Loucy (cell line): Measurements from ENCODE around the gene CNTN1.

Experiments
- H2AFZ ChIP-seq: fragments of 200-600 bp; sonication (generic); 2 replicates; pipeline ENCODE4 v1.6.0; 2016; ENCODE audit warnings: antibody characterized with exemption, mild to moderate bottlenecking, low read length, moderate library complexity
- H3F3A ChIP-seq: fragments of 200-600 bp; 2 replicates; pipeline ENCODE4 v1.6.0; 2016; ENCODE audit warnings: antibody characterized with exemption, low read depth, mild to moderate bottlenecking
- H3K27me3 ChIP-seq: fragments of 200-600 bp; sonication (generic); 2 replicates; pipeline ENCODE4 v1.6.1; 2014; ENCODE audit warnings: low read length, mild to moderate bottlenecking; ENCODE audit not compliant: insufficient read depth, poor library complexity, severe bottlenecking
- H3K36me3 ChIP-seq: fragments of 200-600 bp; sonication (generic); 2 replicates; pipeline ENCODE4 v1.6.1; 2016; ENCODE audit warnings: low read length; ENCODE audit not compliant: insufficient read depth
- H3K4me1 ChIP-seq: fragments of 200-600 bp; sonication (generic); 2 replicates; pipeline ENCODE4 v1.5.1; 2014; ENCODE audit warnings: low read length, mild to moderate bottlenecking; ENCODE audit not compliant: insufficient read depth, poor library complexity, severe bottlenecking
- H3K4me2 ChIP-seq: fragments of 200-600 bp; sonication (generic); 2 replicates; pipeline ENCODE4 v1.6.0; 2014; ENCODE audit warnings: antibody characterized with exemption, low read length, low read depth, mild to moderate bottlenecking; ENCODE audit not compliant: poor library complexity, severe bottlenecking
- H3K4me3 ChIP-seq: fragments of 200-600 bp; sonication (generic); 2 replicates; pipeline ENCODE4 v1.5.1; 2014; ENCODE audit warnings: low read length, mild to moderate bottlenecking, mixed read lengths; ENCODE audit not compliant: poor library complexity, severe bottlenecking
- H3K79me2 ChIP-seq: fragments of 200-600 bp; sonication (generic); 2 replicates; pipeline ENCODE4 v1.6.1; 2014; ENCODE audit warnings: low read length; ENCODE audit not compliant: insufficient read depth
- H3K9ac ChIP-seq: fragments of 200-600 bp; sonication (generic); 2 replicates; pipeline ENCODE4 v1.6.0; 2014; ENCODE audit warnings: mild to moderate bottlenecking, low read depth, low read length, moderate library complexity; ENCODE audit not compliant: poor library complexity, severe bottlenecking
- H3K9me2 ChIP-seq: fragments of 200-600 bp; sonication (generic); replicated peaks from 2 replicates; pipeline ENCODE4 v1.6.1; 2016; ENCODE audit warnings: low read depth, low read length, mixed read lengths
- H3K9me3 ChIP-seq: fragments of 200-600 bp; sonication (generic); 2 replicates; pipeline ENCODE4 v1.6.1; 2014; ENCODE audit warnings: mild to moderate bottlenecking, antibody characterized with exemption, low read length, low read depth; ENCODE audit not compliant: insufficient read depth
- H4K20me1 ChIP-seq: fragments of 200-600 bp; sonication (generic); 2 replicates; pipeline ENCODE4 v1.6.0; 2014; ENCODE audit warnings: antibody characterized with exemption, low read length, mild to moderate bottlenecking; ENCODE audit not compliant: insufficient read depth, poor library complexity, severe bottlenecking
- EZH2phosphoT487 ChIP-seq: fragments of 200-600 bp; IDR thresholded peaks from 2 replicates; pipeline ENCODE4 v1.6.1; 2018; ENCODE audit warnings: antibody characterized with exemption, mild to moderate bottlenecking, moderate library complexity, borderline replicate concordance
- TF ChIP-seq, protein P1 (sequence below): fragments of 200-600 bp; sonication (generic); conservative IDR thresholded peaks from 2 replicates; pipeline ENCODE4 v1.5.1; 2014; ENCODE audit warnings: mild to moderate bottlenecking, antibody characterized with exemption, low read length

Gene CNTN1

DNA sequence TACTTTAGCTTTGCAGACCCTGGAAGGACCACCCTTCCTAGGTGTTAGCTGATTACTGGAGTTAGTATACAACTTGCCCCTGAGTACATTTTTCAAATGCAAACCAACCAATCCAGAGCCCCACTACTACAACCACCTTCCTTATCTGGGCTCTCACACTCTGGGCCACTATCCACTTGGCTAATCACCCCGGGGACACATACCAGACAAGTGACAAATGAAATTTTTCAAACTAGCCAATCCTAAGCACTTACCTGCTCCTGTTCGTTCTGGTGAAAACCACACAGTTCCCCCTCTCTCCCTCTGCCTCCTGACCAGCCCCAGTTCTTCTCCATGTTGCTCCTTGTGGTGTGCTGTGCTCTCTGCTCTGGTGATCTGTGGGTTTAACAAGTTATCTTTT is 140.4 kb downstream of the CNTN1 start:
- H3K9ac ChIP-seq, result no peak overlapping the region
- H3K4me3 ChIP-seq, result no peak overlapping the region
- H3K4me2 ChIP-seq, result no peak overlapping the region
- TF ChIP-seq, protein P1, sequence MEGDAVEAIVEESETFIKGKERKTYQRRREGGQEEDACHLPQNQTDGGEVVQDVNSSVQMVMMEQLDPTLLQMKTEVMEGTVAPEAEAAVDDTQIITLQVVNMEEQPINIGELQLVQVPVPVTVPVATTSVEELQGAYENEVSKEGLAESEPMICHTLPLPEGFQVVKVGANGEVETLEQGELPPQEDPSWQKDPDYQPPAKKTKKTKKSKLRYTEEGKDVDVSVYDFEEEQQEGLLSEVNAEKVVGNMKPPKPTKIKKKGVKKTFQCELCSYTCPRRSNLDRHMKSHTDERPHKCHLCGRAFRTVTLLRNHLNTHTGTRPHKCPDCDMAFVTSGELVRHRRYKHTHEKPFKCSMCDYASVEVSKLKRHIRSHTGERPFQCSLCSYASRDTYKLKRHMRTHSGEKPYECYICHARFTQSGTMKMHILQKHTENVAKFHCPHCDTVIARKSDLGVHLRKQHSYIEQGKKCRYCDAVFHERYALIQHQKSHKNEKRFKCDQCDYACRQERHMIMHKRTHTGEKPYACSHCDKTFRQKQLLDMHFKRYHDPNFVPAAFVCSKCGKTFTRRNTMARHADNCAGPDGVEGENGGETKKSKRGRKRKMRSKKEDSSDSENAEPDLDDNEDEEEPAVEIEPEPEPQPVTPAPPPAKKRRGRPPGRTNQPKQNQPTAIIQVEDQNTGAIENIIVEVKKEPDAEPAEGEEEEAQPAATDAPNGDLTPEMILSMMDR, result no peak
- TF ChIP-seq EZH2phosphoT487, result no peak
- H4K20me1 ChIP-seq, result no peaks in the 10 kb centered on the region
- no peak overlapping the region for H2AFZ ChIP-seq
- H3K9me3 ChIP-seq, result no peaks in the 10 kb centered on the region
- H3K79me2 ChIP-seq, result no peaks in the 10 kb centered on the region
- H3K36me3 ChIP-seq, result no peaks in the 10 kb centered on the region
- H3K27me3 ChIP-seq, result no peaks in the 10 kb centered on the region
- no peaks in the 10 kb centered on the region for H3K4me1 ChIP-seq
- H3F3A ChIP-seq, result no peaks in the 10 kb centered on the region
- H3K9me2 ChIP-seq, result no peaks in the 10 kb centered on the region

DNA sequence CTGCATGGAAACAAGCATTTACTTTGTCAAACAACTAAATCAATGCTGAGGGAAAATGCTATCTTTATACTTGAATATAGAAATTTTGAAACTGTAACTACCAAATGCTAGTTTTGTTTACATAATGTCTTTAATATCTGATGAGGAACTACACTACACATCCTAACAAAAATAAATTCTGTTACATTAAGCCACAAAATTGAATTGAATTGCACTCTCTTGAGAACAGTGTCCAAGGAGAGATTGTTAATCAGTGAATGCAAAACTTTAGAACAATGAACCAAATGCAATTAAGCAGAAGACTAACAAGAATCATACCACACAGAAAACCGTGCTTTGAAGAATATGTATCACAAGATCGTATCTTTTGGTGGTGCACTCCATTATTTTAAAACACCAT is 141.6 kb downstream of the CNTN1 start:
- H3K4me2 ChIP-seq, result no peak overlapping the region
- H3K4me3 ChIP-seq, result no peak overlapping the region
- H3K9ac ChIP-seq, result no peak overlapping the region
- H3K36me3 ChIP-seq, result no peaks in the 10 kb centered on the region
- no peaks in the 10 kb centered on the region for H3K9me2 ChIP-seq
- no peaks in the 10 kb centered on the region for H3K4me1 ChIP-seq
- no peaks in the 10 kb centered on the region for H3K27me3 ChIP-seq
- no peaks in the 10 kb centered on the region for H3K79me2 ChIP-seq
- H2AFZ ChIP-seq, result no peak overlapping the region
- no peaks in the 10 kb centered on the region for H3F3A ChIP-seq
- no peak for TF ChIP-seq EZH2phosphoT487
- TF ChIP-seq, protein P1, result no peak
- no peaks in the 10 kb centered on the region for H3K9me3 ChIP-seq
- H4K20me1 ChIP-seq, result no peaks in the 10 kb centered on the region

DNA sequence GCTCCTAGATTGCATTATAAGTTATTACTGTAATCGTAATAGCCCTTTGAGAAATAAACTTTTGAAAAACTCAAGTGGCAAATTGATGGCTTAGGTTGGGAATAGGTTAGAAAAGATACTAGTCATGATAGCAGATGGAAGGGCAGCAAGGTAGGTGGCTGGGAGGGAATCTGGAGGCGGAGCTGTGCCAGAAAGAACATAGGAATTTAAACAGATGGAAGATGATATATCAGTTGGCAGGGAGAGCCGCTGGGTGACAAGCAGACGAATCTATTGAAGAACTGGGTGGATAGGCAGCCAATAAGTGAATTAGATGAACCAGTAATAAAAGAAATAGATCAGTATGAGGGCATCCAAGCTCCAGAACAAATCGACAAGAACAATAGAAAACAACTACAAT is 142.1 kb downstream of the CNTN1 start:
- Histone ChIP-seq H3K9me3 (no peaks in the 10 kb centered on the region), H4K20me1 (no peaks in the 10 kb centered on the region), H3K79me2 (no peaks in the 10 kb centered on the region), H3K9ac (no peak overlapping the region), H3K4me1 (no peaks in the 10 kb centered on the region), H2AFZ (no peak overlapping the region; the same call in 1 of the 2 replicates), H3K4me3 (no peak overlapping the region), H3K27me3 (no peaks in the 10 kb centered on the region), H3K9me2 (no peaks in the 10 kb centered on the region), H3F3A (no peaks in the 10 kb centered on the region), H3K4me2 (no peak overlapping the region), H3K36me3 (no peaks in the 10 kb centered on the region)
- TF ChIP-seq, protein P1, result no peak
- no peak for TF ChIP-seq EZH2phosphoT487
